Heart left ventricle (tissue), 13 donors: ENCODE data around the gene NRTN.

ENCODE experiments used
- CTCF ChIP-seq, 12 donors: fragments of 200-600 bp; sonication (generic) in 4 of 12; IDR thresholded peaks; one replicate each; pipeline versions ENCODE4 v1.5.0 to v1.8.0; 2018 to 2022; ENCODE audit warnings: antibody characterized with exemption in 12 of 12, mild to moderate bottlenecking in 5 of 12
- POLR2A ChIP-seq, 2 donors: fragments of 450-650 bp; IDR thresholded peaks; one replicate each; pipeline ENCODE4 v1.6.1; 2017; ENCODE audit warnings: antibody characterized with exemption in 2 of 2, mild to moderate bottlenecking in 2 of 2, moderate library complexity in 2 of 2
- donor health status: ischemic (EF 13 %, LVEDD 7.1; RV severe dilation, severe dysfunction).
- donor health status: DM: no; HTN: yes; CAD: no.
- donor health status: DM: no; HTN: no; CAD: no.
- donor health status: ischemic (EF 25% LVEDD 6.9; RV normal size, moderate dysfunction).
- donor health status: ischemic (EF 25% LVEDD 5.7; RV mildly dilated, moderate dysfunction).
- donor health status: ischemic (EF 35%, LVEDD 5.7; RV mildly dilated, moderate dysfunction).
- donor health status: nonischemic (EF 11% LVEDD 7.7; RV severe dilation, severe dysfunction).
- donor health status: DM: yes; HTN: yes; CAD: no.
- donor health status: PGD.
- donor health status: ischemic (EF 29% LVEDD 5.4; RV normal size, mild dysfunction).
- donor health status: nonischemic (EF 23%, LVEDD 6.1; RV moderate dilation, normal function).

GRCh38 chr19:5827891-5828660 lies 23.2 kb downstream of the NRTN start:
- TF ChIP-seq CTCF (IDR thresholded peaks at IDR 0.05) (no peak), POLR2A (IDR thresholded peaks at IDR 0.05) (no peak)
